Ishikawa (cell line): ENCODE measurements around the gene PHRF1.

ENCODE experiments used
- CEBPB ChIP-seq: IDR thresholded peaks from 2 replicates; pipeline ENCODE4 v1.6.1; 2012
- EGR1 ChIP-seq: IDR thresholded peaks from 2 replicates; pipeline ENCODE4 v1.6.1; 2012
- EP300 ChIP-seq: IDR thresholded peaks from 2 replicates; pipeline ENCODE4 v1.6.1; 2012; ENCODE audit warnings: borderline replicate concordance
- FOXM1 ChIP-seq: IDR thresholded peaks from 2 replicates; pipeline ENCODE4 v1.6.1; 2012; ENCODE audit warnings: low read depth, borderline replicate concordance
- NFIC ChIP-seq: IDR thresholded peaks from 2 replicates; pipeline ENCODE4 v1.6.1; 2012
- RAD21 ChIP-seq: IDR thresholded peaks from 2 replicates; pipeline ENCODE4 v1.6.1; 2012; ENCODE audit warnings: low read depth
- TAF1 ChIP-seq: IDR thresholded peaks from 2 replicates; pipeline ENCODE4 v1.6.1; 2012; ENCODE audit warnings: low read depth, mild to moderate bottlenecking
- TCF12 ChIP-seq: IDR thresholded peaks from 2 replicates; pipeline ENCODE4 v1.6.1; 2012; ENCODE audit warnings: low read depth
- TEAD4 ChIP-seq: IDR thresholded peaks from 2 replicates; pipeline ENCODE4 v1.6.1; 2012
- YY1 ChIP-seq: IDR thresholded peaks from 2 replicates; pipeline ENCODE4 v1.6.1; 2012; ENCODE audit warnings: low read depth
- ZBTB7A ChIP-seq: IDR thresholded peaks from 2 replicates; pipeline ENCODE4 v1.6.1; 2012; ENCODE audit warnings: low read depth
- TF ChIP-seq, protein P1 (sequence below): IDR thresholded peaks from 2 replicates; pipeline ENCODE4 v1.6.1; 2012
- TF ChIP-seq, protein P2 (sequence below): IDR thresholded peaks from 2 replicates; pipeline ENCODE4 v1.6.1; 2012; ENCODE audit warnings: low read depth, mild to moderate bottlenecking
- TF ChIP-seq, protein P3 (sequence below): IDR thresholded peaks from 2 replicates; pipeline ENCODE4 v1.6.1; 2012

DNA sequence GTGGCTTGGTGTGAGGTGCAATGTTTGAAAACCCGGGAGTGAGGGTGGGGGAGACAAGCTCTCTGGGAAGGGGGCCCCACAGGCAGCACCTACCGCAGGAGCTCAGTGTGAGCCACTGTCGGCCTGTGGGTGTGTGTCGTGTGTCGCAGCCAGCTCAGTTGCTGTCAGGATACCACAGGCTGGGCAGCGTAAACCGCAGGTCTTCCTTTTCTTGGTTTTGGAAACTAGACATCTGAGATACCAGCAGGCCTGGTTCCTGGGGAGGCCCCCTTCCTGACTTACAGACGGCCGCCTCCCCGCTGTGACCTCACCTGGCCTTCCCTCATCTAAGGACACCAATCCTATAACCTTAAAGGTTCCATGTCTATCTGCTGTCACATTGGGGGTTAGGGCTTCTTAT is 20.1 kb downstream of the PHRF1 start:
- TF ChIP-seq CEBPB, result no peak
- TF ChIP-seq, protein P1, sequence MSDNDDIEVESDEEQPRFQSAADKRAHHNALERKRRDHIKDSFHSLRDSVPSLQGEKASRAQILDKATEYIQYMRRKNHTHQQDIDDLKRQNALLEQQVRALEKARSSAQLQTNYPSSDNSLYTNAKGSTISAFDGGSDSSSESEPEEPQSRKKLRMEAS, result no peak
- TF ChIP-seq, protein P2, sequence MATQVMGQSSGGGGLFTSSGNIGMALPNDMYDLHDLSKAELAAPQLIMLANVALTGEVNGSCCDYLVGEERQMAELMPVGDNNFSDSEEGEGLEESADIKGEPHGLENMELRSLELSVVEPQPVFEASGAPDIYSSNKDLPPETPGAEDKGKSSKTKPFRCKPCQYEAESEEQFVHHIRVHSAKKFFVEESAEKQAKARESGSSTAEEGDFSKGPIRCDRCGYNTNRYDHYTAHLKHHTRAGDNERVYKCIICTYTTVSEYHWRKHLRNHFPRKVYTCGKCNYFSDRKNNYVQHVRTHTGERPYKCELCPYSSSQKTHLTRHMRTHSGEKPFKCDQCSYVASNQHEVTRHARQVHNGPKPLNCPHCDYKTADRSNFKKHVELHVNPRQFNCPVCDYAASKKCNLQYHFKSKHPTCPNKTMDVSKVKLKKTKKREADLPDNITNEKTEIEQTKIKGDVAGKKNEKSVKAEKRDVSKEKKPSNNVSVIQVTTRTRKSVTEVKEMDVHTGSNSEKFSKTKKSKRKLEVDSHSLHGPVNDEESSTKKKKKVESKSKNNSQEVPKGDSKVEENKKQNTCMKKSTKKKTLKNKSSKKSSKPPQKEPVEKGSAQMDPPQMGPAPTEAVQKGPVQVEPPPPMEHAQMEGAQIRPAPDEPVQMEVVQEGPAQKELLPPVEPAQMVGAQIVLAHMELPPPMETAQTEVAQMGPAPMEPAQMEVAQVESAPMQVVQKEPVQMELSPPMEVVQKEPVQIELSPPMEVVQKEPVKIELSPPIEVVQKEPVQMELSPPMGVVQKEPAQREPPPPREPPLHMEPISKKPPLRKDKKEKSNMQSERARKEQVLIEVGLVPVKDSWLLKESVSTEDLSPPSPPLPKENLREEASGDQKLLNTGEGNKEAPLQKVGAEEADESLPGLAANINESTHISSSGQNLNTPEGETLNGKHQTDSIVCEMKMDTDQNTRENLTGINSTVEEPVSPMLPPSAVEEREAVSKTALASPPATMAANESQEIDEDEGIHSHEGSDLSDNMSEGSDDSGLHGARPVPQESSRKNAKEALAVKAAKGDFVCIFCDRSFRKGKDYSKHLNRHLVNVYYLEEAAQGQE, result no peak
- TF ChIP-seq ZBTB7A, result no peak
- no peak for TF ChIP-seq FOXM1
- TF ChIP-seq EP300, result no peak
- TF ChIP-seq, protein P3, sequence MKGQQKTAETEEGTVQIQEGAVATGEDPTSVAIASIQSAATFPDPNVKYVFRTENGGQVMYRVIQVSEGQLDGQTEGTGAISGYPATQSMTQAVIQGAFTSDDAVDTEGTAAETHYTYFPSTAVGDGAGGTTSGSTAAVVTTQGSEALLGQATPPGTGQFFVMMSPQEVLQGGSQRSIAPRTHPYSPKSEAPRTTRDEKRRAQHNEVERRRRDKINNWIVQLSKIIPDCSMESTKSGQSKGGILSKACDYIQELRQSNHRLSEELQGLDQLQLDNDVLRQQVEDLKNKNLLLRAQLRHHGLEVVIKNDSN, result no peak
- no peak for TF ChIP-seq TCF12
- no peak for TF ChIP-seq NFIC
- no peak for TF ChIP-seq RAD21
- TF ChIP-seq TAF1, result no peak
- no peak for TF ChIP-seq YY1
- TF ChIP-seq EGR1, result no peak
- TF ChIP-seq TEAD4, result no peak
